Activated naive CD4-positive, alpha-beta T cell treated with Interleukin-2 at 50 U/mL for 16 hours (primary cell): ENCODE results near the gene PPP2R5C.

Source experiments
- DNase-seq: peaks from one replicate; pipeline ENCODE4 v3.0.0-alpha.2; 2020

PPP2R5C gene

DNA sequence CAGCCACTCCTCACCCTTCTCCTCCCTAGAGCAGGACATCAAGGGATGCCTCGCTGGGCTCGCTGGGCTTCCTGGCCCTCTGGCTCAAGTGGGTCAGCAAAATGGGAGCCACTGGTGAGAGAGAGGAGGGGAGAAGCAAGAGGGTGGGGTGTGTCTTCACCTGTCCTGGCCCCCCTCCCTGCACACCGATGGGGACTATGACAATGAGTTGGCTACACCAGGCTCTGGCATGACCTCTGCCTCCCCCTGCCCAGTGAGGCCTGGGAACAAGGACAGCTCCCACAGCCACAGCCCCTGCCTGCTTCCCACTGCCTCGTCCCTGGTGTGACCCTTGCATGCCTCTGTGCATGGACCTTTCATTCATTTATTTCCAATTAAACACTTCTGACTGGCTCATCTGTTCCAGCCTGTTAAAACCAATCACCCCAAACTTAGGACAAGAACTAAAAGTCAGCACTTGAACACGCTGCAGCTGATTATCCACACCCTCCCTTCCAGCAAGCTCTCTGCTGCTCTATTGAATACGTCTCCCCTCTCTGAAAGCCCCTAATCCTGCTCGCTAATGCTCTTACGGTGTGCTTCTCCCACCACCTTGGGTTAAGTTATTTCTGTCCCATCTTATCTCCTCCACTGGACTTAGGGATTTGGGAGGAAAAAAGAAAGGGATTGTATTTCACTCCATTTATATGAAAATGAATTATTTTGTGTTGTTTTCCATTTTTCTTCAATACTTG is 5.8 kb upstream of the PPP2R5C start:
- no peak for DNase-seq

DNA sequence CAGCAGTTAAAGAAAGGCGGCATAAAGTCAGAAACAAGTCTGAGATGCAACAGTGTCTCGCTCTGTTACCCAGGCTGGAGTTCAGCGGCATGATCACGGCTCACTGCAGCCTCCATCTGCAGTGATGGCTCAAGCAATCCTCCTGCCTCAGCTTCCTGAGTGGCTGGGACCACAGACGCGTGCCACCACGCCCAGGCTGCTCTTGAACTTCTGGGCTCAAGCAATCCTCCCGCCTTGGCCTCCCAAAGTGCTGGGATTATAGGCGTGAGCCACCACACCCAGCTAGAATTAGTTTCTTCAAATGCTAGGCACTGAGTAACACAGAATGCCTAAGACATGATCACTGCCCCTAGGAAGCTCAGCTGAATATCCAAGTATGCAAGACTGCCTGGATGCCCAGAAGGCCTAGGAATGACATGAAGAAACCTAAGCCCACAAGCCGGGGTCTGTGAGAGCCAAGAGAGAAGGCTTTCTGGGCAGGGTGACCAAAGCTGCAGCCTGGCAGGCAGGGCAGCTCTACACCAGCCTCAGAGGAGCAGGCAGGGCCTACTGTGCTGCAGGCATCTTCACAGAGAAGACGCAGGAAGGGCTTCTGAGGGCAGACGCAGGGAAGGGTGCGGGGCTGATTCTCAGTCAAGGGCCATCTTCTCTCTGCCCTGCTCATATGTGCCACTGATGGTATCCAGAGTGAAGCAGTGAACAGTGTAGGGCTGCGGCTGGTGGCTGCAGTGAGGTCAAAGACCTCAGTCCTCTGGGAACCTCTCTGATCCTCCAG is 4.3 kb upstream of the PPP2R5C start:
- DNase-seq, result no peak

DNA sequence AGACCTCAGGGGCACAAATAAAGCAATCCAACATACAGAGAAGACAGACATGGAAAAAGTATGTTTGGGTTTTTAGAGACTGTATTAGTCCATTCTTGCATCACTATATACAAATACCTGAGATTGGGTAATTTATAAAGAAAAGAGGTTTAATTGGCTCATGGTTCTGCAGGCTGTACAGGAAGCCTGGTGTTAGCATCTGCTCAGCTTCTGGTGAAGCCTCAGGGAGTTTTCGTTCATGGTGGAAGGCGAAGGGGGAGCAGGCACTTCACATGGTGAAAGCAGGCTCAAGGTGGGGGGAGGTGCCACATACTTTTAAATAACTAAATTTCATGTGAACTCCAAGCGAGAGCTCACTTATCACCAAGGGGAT is 3.7 kb upstream of the PPP2R5C start:
- no peak for DNase-seq

DNA sequence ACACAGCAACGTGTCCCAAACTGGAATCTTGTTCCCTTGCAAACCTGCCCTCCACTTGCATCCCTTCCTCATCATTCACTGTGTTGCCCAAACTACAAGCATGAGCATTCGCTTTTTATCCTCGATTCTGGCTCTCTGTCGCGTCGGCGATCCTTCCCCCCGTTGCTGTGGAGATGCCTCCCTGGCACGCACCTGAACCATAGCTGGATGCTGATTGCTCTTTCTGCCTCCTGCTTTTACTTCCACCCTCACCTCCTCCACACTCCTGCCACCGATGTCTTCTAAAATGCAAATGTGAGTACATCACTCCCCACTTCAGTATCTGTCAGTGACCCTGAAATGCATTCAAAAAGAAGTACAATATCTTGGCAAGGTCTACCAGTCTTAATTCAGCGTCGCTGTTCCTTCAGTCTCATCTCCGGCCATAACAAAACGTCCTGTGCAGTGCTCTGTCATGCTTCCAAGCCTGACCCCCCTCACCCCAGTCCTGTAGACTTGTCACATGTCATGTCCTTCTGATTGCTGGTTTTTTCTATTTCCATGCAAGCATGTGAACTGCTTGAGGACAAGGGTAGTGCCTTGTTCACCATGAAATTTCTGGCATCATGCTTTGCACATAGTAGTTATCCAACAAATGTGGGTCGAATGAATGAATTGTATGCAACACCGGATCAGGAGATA is 2.5 kb upstream of the PPP2R5C start:
- DNase-seq, result no peak

DNA sequence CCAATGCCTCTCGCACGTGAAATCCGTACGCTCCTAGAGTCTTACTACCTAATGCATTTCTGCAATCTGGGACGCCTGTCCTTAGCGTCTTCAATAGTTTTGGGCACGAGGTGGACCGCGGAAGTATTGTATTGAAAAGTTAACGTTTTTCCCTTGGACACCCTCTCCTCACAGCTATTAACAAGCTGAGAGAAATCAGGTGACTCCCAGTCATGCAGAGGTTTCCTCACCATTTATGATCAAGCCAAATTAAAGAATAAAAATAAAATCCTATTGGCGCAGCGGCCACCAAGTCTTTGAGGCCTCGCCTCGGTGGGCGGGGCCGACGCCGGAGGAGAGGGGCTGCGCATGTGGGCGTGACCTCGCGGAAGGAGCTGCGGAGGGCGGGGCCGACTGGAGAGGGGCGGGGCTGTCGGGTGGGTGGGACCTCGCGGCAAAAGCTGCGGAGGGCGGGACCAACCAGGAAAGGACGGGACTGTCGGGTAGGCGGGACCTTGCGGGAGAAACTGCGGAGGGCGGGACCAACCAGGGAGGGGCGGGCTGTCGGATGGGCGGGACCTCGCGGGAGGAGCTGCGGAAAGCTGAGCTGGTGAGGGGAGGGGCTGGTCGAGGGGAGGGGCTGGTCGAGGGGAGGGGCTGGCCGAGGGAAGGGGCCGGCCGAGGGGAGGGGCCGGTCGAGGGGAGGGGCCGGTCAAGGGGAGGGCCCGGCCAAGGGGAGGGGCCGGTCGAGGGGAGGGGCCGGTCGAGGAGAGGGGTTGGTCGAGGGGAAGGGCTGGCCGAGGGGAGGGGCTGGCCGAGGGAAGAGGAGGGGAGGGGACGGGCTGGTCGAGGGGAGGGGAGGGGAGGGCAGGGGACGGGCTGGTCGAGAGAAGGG is 1.1 kb upstream of the PPP2R5C start:
- peak; percentile 93 for DNase-seq

DNA sequence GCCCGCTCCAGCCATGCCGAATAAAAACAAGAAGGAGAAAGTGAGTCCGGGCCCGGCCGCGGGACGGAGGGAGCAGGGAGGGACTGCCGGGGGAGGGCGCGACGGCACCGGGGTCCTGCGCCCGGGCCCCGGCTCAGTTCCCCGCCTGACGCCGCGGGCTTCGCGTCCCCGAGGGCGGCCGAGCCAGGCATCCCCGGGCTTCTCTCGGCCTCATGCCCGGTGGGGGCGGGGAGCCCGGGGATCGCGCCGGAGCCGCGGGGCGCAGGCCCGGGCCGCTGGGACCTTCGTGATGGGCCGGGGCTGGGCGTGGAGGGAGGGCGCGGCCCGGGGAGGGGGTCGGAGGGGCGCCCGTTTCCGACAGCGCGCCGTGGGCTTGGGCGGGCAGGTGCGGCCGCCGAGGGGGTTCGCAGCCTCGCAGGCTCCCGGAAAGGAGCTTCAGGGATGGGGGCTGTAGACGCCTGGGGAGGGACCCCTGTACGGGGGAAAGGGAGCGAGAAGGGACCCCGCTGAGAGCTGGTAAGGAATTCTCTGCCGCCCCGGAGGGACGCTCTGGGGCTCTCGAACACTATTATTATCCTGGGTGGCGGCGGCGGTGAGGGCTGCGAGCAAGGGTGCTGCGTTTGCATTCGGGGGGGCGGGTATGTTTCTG is 496 bp downstream of the PPP2R5C start:
- DNase-seq, result peak; percentile 51

DNA sequence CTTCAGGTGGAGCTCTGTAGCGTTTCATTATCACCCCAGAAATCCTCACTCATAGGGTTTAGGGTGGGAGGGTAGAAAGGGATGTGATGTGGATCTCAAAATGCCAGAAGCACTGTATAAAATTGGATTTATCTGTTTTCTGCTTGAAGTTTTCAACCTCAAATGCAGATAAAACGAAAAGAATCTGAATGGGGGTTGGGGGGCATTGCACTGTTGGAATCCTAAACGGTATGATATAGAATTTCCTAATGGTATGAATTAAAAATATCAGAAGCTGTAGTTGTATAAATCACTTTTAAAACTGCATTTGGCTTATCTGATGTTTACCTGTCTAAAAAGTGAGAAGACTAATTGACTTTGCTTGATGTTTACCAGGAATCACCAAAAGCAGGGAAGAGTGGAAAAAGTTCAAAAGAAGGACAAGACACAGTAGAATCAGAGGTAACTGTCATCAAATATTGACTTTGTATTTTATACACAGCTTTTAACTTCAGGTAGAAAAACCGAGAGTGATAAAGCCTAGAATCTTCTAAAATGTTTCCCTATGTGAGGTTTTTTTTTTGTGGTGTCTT is 1.1 kb downstream of the PPP2R5C start:
- DNase-seq, result no peak

DNA sequence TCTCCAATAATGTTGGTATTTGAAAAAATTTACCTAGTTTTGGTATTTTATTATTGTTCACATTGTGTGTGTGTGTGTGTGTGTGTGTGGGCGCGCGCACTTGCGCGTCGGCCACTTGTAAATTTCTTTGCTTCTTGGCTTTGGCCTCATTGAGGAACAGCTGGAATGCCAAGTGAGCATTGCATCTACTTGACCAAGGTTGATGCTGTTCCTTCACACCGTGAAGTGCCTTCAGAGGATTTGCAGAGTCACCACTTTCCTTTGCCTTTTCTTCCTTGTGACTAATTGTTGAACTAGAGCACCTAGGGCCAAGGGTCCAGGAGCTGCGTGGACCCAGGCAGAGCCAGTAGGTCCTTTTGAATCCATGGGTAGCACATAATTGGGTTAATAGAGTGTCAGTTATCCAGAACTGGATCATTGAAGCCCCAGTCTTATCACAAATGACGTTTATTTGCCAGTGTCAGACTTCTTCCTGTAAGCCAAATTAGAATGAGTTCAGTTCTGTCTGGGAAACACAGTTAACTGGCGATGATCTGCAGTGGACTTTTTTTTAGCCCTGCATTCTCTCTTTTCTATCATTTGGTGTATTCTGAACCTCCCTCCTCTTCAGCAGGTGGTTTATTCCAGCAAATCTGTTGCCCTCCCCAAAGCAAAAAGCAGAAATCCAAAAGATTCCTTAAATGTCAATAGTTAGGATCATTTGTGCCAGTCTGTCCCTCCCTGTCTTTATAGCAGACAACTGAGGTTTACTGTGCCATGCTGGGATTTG is 2.6 kb downstream of the PPP2R5C start:
- DNase-seq, result no peak

DNA sequence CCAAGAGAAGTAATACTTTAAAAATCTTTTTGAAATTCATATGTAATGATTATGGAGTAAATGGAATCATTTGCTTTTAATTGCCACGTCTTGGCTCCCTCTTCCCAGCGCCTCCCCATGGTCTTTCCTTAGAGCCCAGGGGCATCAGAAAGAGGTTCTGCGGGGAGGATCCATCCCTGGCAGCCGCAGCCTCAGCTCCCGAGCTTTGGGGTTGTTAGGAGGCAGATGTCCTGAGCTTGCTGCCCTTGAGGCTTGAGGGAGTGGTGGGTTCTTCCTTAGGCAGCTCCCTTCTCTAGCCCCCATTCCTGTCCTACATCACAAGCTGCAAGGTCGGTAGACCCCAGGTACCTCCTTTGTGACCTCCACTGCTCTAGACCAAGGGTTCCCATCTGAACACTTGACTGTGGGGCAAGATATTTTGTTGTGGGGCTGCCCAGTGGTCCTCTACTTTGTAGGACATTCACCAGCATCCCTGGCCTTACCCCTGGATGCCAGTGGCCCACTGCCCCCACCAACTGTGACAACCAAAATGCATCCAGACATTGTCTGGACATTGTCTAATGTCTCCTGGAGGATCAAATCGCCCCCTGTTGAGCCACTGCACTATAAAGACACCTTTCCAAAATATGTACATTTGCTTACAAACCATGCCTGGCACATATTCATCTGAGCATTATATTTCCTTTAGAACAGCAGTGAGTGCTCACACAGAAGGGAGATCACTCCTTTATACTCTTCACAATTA is 6.3 kb downstream of the PPP2R5C start:
- no peak for DNase-seq

DNA sequence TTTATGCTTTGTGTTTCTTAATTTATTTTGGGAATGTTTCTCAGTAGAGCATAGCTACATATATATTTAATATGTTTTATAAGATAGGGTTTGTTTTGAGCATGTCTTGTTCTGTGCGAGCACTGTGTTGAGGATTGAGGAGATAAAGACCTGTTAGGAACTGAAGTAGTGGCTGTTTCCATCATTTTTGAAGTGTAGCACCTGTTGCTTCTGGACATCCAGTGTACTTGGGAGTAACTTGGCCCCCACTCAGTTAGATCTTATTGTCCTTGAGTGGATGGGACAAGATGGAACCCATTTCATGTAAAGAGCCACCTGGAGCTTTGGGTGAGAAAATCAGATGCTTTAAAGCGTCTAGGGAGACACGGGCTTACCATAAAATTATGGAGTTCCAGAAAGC is 8.7 kb downstream of the PPP2R5C start:
- DNase-seq, result no peak

DNA sequence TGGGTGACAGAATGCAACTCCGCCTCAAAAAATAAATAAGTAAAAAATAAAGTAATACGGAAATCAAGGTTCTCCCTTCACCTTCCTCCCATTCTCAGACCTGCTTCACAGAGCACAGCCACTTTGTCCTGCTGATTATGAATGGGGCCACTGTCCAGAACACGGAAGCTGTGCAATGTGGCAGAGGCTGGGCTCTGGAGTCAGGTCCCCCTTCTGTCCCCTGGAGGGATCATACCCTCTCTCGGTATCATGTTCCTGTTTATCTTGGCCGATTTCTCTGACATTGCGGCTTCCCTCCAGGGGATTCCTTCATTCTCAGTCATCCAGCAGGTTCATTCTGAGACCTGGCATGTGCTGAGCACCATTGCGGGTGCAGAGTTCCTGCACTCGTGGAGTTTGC is 11.3 kb downstream of the PPP2R5C start:
- no peak for DNase-seq

DNA sequence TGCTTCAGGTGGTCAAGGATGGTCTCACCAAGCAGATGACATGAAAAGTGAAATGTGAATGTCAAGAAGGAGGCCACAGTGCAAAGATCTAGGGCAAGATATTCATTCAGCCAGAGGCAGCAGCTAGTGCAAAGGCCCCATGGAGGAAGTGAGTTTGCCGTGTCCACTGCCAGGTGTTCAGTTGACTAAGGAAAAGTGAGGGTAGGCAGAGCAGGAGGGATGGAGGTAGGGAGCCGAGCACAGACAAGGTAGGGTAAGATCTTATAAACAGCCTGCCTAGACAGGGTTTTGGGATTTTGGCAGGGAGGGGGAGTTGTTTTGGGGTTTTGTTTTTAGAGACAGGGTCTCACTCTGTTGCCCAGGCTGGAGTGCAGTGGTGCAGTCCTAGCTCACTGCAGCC is 11.9 kb downstream of the PPP2R5C start:
- DNase-seq, result no peak

DNA sequence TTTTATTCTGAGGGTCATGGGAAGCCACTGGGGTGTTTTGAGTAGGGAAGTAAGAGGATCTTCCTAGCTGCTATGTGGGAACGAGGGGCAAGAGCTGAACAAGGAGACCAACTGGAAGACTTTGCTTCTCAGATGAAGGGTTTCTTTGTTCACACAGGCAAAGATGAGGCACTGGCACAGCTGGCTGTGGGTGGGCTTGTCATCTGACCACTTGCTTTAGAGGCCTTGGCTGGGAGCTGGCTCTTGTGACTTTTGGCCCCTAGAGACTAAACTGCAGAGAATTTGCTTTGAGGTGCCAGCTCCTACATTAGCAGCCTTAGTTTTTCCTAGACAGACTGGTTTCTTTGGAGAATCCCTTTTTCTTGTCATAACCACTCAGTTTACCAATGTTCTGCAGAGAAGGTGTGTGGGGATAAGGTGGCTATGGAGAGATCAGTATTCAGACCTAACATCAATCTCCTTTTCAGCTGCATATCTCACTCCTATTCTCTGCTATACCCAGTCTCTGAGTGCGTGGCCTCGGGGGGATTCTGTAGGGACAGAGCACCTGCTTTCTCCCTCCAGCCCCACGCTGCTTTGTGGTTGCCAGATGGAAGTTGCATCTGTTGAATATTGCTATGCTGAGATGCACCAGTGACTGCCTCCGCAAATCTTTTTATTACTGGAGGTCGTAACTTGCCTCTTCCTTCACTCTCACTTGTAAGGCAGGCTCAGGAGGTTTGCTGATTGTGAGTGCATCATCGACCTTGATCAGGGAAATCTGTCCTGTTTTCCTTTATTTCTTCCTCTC is 12.7 kb downstream of the PPP2R5C start:
- no peak for DNase-seq

DNA sequence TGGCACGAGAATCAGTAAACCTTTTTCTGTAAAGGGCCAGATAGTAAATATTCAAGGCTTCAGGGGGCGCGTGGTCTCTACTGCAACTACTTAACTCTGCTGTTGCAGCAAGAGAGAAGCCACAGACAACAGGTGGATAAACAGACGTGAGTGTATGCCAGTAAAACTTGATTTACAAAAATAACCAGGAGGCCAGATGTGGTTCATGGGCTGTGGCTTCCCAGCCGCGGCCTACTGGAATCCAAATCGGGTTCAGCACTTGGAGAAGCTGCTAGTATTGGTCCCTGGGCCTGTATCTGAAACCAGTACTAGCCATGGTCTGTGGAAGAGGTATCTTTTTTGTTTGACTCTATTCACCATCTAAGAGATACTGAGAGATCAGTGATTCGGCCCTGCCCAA is 13.3 kb downstream of the PPP2R5C start:
- no peak for DNase-seq

DNA sequence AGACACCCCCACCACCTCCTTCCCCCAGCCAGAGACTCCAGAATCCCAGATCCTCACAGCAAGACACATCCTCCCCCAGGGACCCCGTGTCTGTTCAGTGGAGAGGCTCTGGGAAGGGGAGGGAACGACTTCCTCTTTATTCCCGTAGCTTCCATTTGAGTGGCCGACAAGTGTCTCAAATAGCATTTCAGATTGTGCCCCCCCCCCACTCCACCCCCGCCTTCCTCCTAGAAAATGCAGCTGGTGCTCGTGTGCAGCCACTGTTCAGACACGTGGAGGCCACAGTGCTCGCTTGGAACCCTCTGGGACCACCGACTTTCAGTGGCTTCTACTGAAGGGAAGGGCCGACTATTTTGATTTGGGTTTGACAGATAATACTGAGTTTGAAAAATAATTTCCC is 14.3 kb downstream of the PPP2R5C start:
- no peak for DNase-seq

DNA sequence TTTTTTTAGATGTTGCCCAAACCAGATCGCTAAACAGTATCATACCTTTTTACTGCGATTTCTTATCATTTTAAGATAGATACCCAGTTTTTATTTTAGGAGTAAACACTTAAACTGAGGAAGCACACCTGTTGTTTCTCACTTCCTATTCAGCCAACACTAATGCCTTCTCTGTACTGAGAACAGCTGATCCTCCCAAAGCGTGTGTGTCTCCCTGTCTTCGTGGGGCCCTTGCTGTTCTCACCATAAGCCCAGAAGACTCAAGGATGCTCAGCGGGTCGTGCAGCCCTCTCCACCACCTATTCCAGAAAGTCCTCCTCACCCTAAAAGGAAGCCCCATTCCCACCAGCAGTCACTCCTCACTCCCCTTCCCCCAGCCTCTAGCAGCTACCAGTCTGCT is 14.8 kb downstream of the PPP2R5C start:
- DNase-seq, result no peak

DNA sequence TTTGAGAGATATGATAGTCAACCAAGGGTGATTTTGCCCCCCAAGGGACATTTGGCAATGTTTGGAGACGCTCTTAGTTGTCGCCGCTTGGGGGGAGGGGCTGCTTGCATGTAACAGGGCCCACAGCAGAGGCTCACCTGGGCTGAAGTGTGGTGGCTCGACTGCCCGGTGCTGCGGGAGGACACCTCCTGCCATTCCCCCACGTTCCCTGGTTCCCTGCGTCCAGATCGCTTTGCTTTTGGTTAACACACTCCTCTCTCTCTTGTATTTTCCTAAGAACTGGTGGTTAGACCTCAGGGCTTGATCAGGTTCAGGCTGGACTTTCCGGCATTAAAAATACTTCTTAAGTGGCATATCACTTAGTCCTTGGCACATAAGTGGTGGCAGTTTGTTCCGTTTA is 18.9 kb downstream of the PPP2R5C start:
- DNase-seq, result no peak

DNA sequence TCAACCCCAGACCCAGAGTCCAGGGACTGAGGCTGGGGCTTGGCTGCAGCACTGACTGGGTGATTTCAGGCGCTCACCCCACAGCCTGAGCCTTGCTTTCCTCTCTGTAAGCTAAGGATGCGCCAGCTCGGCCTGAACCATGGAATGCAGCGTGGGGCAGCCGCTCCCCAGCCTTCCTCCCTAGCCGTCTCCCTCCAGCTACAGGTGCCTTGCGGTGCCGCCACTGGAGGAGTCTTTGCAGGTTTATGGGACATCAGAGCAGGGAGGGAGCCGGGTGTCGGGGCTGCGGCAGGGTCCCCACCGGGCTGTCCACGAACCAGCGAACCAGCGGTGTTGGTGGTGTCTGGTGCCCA is 19.4 kb downstream of the PPP2R5C start:
- no peak for DNase-seq

DNA sequence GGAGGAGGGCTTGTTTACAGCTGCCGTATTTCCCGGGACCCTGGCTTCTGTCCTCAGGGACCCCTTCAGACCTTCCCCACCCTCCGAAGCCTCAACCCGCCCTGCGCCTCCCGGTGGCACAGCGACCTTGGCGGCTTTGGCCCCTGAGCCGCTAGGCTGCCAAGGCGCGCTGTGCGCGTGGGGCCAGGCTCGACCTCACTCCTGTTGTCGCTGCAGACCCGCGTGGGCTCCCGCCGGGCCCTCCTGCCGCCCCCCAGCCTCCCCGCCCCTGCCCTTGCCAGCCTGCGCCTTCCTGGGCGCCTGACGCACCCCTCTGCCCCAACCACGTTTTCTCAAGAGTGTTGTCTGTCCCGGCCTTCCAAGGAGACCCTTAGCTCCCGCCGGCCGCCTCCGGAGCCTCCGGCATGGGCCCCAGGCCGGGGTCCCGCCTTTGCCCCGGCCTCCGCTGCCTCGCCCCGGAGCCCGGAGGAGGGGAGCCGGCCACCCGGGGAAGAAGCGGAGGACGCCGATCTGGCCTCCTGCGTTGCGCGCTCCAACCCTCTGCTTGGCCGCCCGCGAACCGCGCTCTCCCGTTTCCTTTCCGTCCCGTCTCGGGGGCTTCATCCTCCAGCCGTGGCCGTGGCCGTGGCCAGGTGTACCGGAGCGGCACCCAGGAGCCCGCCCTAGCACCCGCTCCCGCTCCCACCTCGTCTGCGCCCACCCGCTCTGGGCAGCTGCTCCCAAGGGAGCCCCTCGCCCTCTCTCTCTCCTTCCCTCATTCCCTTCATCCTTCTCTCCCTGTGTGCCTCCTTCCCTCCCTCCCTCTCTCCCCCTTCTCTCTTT is 19.9 kb downstream of the PPP2R5C start:
- DNase-seq, result peak; percentile 39
